Activated CD4-positive, CD25-positive, alpha-beta regulatory T cell treated with anti-CD3 and anti-CD28 coated beads, Interleukin-2, amount 50 U/mL, for 24 hours (primary cell): ENCODE results near the gene PBX4.

ENCODE experiments used
- ATAC-seq, 2 donors: fragments of 150-1000 bp; cut with Tn5 transposase; one replicate each; pipeline ENCODE4 v1.10.0; 2021; ENCODE audit warnings: mild to moderate bottlenecking in 1 of 2, moderate library complexity in 1 of 2

Gene PBX4

DNA sequence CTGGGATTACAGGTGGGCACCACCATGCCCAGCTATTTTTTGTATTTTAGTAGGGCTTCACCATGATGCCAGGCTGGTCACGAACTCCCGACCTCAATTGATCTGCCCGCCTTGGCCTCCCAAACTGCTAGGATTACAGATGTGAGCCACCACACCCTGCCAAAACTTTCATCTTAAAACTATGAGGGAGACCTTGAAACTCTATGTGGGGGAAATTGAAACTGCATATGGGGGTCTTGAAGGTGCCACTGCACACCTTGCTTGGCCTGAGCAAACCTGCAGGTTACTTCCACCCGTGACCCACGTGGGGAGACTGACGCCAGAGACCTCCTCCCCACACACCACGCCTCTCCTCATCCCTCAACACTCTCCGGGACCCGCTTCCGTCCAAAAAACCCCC is 64.8 kb downstream of the PBX4 start:
- no peak for ATAC-seq

DNA sequence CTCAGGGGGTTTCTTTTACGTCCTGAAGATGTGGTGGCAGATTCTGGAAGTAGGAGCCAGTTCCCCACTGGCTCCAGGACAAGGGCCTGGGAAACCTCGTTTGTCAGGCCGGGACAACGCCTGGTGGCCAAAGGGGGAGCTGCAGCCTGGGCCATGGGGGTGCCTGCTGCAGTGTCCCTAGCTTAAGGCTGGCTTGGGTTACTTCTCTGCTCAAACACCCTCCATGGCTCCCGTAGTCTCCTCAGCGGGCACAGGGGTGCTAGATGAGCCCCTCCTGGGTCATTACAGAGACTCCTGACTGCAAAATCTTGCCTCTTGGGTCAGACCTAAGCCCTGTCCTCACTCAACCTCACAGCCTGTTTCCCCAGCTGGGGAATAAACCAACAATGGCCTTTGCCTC is 65.7 kb downstream of the PBX4 start:
- peak in 1 of 2 donors; percentile 37 for ATAC-seq

GRCh38 chr19:19551853-19552192 is 66.7 kb downstream of the PBX4 start:
- no peak for ATAC-seq

- ATAC-seq = no peak
These were observed 67.3 kb downstream of the PBX4 start for GRCh38 chr19:19550972-19551852.

- ATAC-seq = no peak
These were observed 68.0 kb downstream of the PBX4 start for GRCh38 chr19:19550485-19550929.

GRCh38 chr19:19549804-19550464 is 68.6 kb downstream of the PBX4 start:
- ATAC-seq = no peak

DNA sequence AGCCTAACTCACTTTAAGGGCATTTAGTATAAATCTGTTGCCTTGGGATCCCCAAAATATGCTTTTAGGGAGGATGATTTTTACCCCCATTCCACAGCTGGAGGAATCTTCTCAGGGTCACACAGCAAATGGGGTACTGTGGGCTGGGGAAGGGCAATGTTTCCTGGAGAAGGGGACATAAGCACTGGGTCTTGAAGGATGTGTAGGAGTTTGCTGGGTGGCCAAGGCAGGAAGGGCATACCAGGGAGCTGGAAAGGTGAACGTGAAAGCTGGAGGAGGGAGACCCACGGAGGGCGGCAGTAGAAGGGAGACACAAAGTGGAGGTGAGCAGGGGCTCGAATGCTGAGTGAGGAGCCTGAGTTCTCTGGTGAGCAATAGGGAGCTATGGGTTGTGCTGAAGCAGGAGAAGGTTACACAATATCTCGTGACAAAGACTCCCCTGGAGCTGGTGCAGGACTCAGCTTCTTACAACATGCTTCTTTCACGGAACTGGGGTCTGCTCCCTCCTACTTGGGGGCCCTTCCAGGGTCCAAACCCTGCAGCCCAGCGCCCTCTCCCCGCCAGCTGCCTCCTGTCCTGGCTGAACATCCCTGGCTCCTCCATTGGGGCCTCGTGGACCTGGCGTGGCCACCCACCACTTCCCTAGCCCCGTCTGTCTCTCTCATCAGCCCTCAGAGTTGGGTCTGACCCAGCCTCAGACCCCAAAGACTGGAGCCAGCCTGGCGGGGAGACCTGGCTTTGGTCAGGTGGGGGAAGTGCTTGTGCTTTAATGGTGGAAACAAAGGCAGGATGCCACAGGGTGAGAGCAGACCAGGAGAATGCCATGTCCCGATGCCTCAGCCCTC is 69.3 kb downstream of the PBX4 start:
- no peak for ATAC-seq

DNA sequence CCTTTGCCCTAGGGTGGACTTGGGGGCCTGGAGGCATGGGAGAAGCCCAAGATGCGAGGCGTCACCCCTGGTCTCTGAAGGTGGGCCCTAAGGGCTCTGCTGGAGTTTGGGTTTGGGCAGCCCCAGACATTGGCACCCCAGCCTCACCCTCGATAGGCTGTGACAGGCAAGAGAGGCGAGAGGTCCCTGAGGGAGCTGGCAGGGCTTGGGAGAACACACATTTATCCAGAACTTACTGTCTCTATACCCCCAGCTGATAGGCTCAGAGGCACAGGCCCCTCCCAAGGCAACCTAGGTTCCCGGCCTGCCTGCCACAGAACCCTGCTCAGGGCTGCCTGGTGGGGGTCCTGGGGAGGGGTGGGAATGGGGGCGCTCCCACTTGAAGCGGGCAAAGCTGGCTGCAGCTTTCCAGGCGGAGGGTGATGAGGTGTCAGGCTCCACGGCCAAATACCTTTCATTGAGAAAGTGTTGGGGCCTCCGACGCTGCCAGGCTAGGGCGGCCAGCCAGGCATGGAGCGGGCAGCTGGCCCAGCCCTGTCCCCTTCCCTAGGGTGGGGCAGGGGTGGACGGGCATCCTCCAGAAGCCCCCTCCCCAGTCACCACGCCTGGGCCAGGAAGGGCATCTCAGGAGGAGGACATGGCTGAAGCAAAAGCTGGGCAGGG is 70.7 kb downstream of the PBX4 start:
- no peak for ATAC-seq

DNA sequence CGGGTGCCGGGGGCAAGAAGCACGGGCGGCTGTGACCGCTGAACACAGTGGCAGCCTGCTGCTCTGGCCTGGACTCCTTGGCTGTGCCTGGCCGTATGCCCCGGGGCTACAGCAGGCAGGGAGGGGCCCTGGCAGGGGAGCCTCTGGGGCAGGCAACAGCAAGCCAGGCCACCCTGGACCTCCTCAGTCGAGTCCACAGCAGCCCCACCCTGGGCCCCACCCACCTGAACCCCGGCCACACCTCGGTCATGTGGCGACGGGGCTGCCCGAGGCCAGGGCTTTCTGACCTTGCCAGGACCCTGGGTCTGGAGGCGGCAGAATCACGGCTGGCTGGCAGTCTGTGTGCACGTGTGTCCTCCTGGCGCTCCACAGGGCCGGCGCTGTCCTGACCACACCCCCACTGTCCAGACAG is 71.7 kb downstream of the PBX4 start:
- ATAC-seq = no peak

DNA sequence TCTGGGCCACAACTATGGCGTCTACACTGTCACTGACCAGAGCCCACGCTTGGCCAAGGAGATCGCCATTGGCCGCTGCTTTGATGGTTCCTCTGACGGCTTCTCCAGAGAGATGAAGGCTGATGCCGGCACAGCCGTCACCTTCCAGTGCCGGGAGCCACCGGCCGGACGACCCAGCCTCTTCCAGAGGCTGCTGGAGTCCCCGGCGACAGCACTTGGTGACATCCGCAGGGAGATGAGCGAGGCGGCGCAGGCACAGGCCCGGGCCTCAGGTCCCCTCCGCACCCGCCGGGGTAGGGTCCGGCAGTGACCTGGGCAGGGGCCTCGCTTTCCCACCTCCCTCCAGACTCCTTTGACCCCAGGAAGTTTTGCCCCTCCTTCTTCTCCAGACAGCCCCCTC is 72.8 kb downstream of the PBX4 start:
- ATAC-seq = no peak

- no peak for ATAC-seq
These were observed 73.4 kb downstream of the PBX4 start for GRCh38 chr19:19544954-19545591.

DNA sequence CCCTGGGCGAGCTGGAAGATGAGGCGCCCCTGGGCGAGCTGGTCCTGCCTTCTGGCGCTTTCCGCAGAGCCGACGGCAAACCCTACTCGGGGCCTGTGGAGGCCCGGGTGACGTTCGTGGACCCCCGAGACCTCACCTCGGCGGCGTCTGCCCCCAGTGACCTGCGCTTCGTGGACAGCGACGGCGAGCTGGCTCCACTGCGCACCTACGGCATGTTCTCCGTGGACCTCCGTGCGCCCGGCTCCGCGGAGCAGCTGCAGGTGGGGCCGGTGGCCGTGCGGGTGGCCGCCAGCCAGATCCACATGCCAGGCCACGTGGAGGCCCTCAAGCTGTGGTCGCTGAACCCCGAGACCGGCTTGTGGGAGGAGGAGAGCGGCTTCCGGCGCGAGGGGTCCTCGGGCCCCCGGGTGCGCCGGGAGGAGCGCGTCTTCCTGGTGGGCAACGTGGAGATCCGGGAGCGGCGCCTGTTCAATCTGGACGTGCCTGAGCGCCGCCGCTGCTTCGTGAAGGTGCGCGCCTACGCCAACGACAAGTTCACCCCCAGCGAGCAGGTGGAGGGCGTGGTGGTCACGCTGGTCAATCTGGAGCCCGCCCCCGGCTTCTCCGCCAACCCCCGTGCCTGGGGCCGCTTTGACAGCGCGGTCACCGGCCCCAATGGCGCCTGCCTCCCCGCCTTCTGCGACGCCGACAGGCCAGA is 74.1 kb downstream of the PBX4 start:
- no peak for ATAC-seq

DNA sequence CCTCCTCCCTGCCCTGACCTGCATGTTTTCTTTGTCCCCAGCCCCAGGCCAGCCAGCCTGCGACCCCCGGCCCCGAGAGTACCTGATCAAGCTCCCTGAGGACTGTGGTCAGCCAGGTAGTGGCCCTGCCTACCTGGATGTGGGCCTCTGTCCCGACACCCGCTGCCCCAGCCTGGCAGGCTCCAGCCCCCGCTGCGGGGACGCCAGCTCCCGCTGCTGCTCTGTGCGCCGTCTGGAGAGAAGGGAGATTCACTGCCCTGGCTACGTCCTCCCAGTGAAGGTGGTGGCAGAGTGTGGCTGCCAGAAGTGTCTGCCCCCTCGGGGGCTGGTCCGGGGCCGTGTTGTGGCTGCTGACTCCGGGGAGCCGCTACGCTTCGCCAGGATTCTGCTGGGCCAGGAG is 74.8 kb downstream of the PBX4 start:
- ATAC-seq = no peak

- no peak for ATAC-seq
These were observed 75.4 kb downstream of the PBX4 start for GRCh38 chr19:19543101-19543500.

DNA sequence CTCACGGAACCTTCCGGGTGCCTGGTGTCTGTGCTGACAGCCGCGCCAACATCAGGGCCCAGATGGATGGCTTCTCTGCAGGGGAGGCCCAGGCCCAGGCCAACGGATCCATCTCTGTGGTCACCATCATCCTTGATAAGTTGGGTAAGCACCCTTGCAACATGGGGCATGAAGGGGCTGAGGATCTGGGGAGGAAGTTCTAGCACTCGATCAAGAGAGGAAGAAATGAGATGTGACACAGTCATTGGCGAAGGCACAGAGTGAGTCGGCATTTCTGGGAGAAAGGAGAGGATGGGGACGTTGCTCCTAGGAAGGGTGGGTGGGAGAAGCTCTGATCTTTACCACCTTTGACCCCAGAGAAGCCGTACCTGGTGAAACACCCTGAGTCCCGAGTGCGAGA is 76.0 kb downstream of the PBX4 start:
- ATAC-seq = no peak

GRCh38 chr19:19541616-19542015 is 76.9 kb downstream of the PBX4 start:
- ATAC-seq = no peak

DNA sequence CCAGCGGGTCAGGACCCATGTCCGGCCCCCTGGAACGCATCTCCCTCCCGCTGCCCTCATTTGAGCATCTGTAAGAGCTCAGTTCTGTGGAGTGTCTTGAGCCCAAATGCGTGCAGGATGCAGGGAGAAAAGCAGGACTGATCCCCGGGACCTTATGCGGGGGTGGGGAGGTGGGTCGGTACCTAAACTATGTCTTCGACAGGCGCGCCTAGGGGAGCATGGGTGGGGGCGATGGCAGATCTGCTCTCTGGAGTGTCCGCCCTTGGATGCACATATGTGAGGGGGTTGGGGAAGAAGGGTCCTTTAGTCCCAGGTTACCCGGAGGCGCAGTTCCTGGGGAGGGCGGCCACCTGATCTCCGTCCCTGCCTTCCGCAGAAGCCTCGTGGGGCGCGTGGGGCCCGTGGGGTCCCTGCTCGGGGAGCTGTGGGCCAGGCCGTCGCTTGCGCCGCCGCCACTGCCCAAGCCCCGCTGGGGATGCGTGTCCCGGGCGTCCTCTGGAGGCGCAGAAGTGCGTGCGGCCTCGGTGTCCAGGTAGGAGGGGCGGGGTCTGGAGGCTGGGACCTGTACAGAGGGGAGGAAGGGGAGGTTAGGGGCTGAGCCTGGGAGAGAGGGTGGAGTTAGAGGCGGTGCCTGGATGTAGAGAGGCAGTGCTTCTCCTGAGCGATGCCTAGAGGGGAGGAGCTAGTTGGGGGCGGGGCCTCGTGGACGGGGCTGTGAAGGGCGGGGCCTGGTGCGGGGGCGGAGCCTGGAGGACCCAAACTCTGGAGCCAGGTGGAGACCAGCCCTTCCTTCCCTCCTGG is 77.6 kb downstream of the PBX4 start:
- ATAC-seq = peak; percentile 84 to 88

DNA sequence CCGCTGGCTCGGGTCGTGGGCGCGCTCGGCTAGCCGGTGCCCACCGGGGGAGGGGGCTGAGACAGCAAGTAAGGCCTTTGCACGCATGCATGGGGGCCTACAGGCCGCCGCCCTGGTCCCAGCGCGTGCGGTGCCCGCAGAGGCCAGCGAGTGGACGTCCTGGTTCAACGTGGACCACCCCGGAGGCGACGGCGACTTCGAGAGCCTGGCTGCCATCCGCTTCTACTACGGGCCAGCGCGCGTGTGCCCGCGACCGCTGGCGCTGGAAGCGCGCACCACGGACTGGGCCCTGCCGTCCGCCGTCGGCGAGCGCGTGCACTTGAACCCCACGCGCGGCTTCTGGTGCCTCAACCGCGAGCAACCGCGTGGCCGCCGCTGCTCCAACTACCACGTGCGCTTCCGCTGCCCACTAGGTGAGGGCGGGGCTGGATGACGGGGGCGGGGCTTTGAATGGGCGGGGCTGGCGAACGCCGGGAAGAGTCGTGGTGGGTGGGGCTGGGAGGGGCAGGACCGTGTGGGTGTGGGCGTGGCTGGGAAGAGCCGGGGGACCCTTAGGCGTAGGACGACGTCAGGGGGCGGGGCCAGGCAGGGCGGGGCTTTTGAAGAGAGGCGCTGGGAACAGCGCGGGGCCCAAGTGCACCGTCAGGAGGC is 78.3 kb downstream of the PBX4 start:
- peak in 1 of 2 donors; percentile 29 for ATAC-seq

GRCh38 chr19:19539698-19540063 is 78.8 kb downstream of the PBX4 start:
- no peak for ATAC-seq

- no peak for ATAC-seq
These were observed 79.7 kb downstream of the PBX4 start for GRCh38 chr19:19538785-19539166.
